ENCODE measurements around the gene CRYGB. TPM values are rescaled to one million over a fixed set of nuclear protein-coding genes. Genes with fewer than 3 reads are reported as not detected.

CRYGB gene, protein sequence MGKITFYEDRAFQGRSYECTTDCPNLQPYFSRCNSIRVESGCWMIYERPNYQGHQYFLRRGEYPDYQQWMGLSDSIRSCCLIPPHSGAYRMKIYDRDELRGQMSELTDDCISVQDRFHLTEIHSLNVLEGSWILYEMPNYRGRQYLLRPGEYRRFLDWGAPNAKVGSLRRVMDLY
- total RNA-seq, result not detected
- long read RNA-seq, result 0 reads

DNA sequence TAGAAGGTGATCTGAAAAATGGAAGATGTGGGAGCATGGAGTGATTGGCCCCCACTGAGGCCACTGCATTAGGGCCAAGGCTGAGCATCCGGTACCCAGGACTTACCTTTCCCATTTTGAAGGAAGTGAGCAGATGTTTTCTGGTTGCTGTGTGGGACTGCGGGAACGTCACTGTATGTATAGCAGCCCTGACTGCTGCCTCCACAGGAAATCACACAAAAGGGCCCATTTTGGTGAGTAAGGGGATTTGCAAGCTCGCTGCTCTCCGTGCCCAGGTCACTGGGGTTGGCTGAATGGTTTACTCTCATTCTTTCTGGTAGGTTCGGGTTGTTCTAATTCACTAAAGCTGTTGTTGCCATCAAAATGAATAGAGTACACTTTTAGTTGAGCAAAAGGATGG lies at the start of gene CRYGB:
Gene CRYGB (minus strand): TSS at position 153 of the 400 bp plus-strand sequence. CDS start 38 bp downstream, at position 115.
- intact Hi-C loops (cut with DNase I, micrococcal nuclease), result no loop called here
- ATAC-seq (no peak), DNase-seq (no peak)

DNA sequence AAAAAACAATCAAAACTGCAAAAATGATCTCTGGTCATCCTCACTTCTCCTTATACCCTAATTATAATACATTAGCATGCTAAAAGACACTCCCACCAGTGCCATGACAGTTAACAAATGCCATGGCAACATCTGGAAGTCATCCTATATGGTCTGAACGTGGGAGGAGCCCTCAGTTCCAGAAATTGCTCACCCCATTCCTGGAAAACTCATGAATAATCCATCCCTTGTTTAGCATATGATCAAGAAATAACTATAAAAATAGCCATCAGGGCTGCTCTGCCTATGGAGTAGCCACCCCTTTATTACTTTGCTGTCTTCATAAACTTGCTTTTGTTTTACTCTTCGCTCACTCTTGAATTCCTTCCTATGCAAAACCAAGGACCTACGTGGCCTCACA lies 49.6 kb upstream of the CRYGB start:
- DNase-seq (no peak), ATAC-seq (no peak)
- intact Hi-C loops (cut with DNase I, micrococcal nuclease), result no loop called here

DNA sequence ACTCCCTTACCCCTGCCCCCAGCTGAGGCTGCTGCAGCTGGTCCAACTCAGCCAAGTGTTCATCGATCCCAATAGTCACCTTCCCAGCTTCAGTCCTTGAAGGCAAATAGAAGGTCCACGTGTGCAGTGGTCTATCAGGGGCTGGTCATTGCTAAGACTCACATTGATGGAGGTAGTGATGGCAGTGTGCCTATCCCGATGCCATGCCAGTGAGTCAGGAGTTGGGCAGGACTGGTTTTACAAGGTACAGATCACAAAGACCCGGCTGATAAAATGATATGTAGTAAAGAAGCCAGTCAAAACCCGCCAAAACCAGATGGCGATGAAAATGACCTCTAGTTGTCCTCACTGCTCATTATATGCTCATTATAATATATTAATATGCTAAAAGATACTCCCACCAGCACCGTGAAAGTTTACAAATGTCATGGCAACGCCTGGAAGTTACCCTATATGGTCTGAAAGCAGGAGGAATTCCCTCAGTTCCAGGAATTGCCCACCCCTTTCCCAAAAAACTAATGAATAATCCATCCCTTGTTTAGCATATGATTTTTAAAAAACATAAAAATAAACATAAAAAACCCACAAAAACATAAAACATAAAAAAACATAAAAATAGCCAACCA lies 46.8 kb upstream of the CRYGB start:
- ATAC-seq, result no peak
- intact Hi-C loops (cut with DNase I, micrococcal nuclease), result no loop called here
- DNase-seq, result no peak

DNA sequence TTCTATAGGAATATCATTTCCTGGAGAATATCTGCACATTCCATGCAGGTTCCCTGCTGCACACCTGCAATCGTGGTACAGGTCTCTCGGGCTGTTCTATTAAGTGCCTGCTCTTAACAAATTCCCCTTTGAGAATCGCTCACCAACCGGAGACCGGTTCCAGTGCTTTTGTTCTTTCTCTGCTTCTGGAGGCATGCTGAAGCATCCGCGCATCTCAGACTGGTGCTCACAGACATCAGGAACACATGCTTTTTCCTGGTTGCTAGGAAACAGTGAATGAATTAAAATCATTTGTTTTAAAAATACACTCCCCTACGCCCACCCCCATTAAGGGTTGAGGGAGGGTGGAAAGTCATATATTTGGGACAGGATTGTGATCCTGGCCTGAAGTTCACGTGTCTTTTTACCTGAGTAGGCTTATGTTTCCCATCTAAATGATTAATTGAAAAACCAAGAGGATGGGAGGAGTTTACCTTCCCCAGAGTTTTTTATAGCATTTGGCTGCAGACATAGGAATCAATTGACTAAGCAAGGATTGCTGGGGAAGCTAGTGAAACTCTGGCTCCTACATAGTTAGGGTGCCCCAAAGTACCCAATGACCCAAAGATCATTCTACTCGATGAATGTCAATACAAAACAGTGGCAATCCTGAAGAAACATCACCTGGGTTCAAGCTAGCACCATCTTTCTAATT lies 44.0 kb upstream of the CRYGB start, which contains the start of gene C2orf80:
Gene C2orf80 (minus strand): TSS at position 221 of the 694 bp plus-strand sequence. CDS start 3,044 bp downstream, outside the sequence.
- ATAC-seq (no peak), DNase-seq (no peak)
- intact Hi-C loops (cut with DNase I, micrococcal nuclease), result no loop called here

DNA sequence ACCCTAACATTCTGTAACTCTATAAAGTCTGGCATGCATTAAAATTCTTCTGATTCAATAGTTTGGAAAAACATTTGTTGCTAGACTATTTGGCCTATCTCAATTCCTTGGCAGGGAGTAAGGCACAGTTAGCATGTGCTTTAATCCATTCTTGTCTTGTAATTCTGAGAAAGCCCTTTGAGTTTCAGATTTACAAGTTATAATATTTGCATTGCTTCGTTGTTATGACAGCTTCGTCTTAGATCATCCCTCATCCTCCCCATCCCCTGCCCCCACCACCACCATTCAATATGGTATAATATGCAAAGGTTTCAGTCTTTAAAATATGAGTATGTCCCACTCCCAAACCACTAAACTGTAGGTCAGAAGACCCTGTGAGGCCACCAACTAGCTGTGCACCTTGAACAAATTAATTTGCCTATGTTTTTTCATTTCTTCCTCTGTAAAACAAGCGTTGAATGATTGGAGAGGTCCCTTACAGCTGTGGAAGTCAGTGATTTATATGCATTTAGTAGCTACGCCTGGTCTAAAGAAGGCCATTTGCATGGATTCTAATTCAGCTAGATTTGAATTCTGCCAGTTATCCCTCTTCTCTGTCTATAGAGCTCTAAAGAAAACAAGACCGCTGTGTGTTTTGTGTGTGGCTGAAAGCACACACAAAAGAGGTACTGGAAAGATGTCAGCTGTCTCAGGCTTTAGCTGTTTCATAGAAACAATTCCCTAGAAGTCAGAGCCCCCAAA lies 43.3 kb upstream of the CRYGB start:
- intact Hi-C loops (cut with DNase I, micrococcal nuclease), result no loop called here
- DNase-seq (no peak), ATAC-seq (no peak)

DNA sequence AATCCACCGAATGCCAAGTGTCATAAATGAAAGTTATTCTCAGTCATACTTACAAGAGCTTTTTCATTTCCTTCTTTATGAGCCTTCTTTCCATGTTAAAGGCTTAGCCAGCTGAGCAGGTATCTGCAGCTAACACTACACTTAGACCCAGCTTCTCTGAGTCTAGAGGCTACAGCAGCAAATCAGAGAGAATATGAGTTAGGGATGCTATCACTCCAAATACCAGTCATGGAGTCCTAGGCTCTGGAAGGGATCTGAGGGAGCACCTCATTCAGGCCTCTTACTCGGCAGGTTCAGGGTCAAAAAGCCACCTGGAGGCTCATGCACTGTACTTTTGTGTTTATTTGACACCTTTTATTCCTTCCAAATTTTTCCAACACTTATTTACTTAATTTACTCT lies 40.9 kb upstream of the CRYGB start:
- DNase-seq (no peak), ATAC-seq (no peak)
- intact Hi-C loops (cut with DNase I, micrococcal nuclease), result no loop called here

DNA sequence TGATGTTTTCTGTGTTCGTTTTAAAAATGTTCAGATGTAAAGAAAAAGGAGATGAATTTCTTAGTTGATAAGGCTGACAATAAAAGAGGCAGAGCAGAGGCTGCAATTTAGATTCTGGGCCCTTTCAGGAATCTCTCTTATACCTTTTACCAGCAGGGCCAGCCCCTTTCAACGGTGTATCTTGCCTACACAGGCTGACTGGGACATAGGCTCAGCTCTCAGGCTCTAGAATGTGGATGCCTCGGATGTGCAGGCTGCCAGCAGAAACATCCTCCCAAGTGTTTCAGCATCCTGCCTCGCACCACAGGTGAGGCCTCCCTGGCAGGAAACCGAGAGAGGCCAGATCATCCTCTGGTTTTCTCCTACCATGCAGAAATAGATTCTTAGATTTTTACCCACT lies 40.5 kb upstream of the CRYGB start:
- intact Hi-C loops (cut with DNase I, micrococcal nuclease), result no loop called here
- no peak for DNase-seq
- no peak for ATAC-seq

DNA sequence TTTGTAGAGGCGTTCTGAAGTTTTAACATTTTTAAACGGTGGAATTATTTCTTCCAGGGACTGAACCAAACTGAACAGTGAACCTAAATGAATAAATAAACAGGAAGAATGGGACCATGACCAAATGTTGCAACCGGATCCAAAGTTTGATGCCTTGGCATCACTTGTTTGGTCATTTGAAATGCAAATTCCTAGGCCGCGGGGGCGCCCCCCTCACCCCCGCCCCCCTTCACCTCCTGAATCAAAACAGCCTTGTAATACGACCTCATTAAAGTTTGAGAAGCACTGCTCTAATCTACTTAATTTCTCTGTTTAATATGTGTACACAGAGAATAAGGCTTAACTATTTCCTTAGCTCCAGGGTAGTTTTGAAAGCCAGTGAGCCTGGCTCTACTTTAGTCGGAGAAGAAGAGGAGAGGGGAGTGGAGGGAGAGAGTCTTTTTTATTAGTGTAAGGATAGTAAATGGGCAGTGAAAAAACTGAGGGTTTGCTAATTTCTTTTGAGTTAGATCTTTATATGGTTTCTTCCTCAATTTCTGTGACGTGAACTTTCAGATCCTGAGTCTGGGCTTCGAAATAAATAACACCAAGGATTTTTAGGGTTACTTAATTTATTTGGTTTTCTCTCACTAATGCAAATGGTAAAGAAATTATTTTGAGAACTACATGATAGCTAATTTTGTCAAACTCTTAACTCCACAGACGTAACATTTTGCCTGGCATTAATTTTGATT lies 38.2 kb upstream of the CRYGB start:
- DNase-seq (no peak), ATAC-seq (no peak)
- intact Hi-C loops (cut with DNase I, micrococcal nuclease), result no loop called here

DNA sequence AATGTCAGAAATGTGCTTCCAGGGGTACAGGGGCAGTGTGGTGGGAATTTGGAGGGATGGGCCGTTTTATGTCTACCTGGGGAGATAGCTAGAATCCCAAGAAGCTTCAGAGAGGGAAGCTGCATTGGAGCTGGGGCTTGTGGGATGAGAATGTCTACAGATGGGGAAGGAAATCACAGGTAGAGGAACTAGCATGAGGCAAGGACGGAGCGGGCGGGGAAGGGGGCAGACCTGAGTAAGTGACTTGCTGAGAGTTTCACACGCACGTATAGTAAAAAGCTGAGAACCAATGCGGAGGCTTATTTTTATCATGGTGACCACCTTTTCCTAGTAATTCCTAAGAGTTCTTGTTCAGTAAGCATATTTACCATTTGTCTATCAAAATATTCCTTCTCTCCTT lies 37.6 kb upstream of the CRYGB start:
- DNase-seq (no peak), ATAC-seq (no peak)
- intact Hi-C loops (cut with DNase I, micrococcal nuclease), result no loop called here

DNA sequence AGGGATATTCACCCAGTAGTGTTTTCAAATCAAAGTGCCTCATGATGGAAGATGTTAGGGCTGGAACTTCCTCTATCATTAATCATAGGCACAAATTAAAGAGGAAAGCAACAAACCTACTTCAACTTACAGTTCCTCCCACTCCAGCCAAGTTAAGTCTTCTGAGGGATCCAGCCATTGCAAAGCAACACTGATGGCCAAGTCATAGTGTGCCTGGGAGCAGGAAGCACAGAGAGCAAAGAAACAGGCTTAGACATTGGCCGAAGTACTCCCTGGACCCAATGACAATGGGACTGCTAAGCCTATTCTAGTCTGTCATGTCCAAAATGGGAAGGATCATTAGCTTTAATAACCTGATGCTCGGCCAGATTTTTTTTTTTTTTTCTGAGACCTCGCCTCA lies 36.9 kb upstream of the CRYGB start:
- ATAC-seq (no peak), DNase-seq (no peak)
- intact Hi-C loops (cut with DNase I, micrococcal nuclease), result no loop called here

DNA sequence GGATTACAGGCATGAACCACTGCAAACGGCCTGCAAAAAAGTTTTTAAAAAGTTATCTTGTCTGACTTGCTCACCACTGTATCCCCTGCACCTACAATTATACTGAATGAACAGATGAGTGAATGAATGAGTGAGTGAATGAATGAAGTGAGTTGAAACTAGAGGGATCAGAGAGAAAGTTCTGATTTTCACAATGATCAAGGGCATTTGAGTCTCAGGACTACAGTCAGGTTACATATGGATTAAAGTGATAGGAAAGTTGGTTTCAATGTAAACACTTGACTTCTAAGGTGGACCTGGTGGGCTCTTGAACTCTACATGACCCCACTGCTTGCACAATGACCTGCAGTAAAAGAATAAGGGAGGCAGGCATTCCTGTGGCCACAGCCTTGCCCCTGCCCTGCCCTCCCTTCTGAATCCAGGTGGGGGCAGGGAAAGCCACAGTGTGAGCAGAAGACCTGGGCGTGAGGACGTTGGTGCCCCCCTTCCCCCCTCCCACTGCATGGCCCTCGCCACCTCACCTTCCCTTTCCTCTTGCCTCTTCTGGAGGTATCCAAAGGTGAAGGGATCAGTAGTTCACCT lies 33.2 kb upstream of the CRYGB start:
- intact Hi-C loops (cut with DNase I, micrococcal nuclease), result loop anchor here in 1 of 2 donors (5.0 kb wide), 1 partner anchor 73 kb away; no protein-coding TSS in a partner anchor
- DNase-seq (no peak), ATAC-seq (peak; percentile 38)

DNA sequence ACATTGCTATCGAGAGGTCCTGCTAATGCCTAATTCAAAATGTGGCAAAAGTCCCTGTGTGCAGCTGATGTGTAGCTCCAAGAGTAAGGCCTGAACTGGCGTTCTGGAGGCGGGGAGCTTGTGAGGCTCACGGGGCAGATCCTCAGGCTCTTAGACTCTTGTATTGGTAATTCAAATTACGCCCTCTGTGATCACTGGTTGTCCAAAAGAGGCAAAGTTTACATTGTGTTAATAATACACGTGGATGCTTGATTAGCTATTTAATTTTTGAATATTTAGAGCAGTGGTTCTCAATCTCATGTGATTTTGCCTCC lies 29.8 kb upstream of the CRYGB start:
- DNase-seq (no peak), ATAC-seq (no peak)
- intact Hi-C loops (cut with DNase I, micrococcal nuclease), result loop anchor here in 1 of 2 donors (5.0 kb wide), 1 partner anchor 77 kb away; no protein-coding TSS in a partner anchor

DNA sequence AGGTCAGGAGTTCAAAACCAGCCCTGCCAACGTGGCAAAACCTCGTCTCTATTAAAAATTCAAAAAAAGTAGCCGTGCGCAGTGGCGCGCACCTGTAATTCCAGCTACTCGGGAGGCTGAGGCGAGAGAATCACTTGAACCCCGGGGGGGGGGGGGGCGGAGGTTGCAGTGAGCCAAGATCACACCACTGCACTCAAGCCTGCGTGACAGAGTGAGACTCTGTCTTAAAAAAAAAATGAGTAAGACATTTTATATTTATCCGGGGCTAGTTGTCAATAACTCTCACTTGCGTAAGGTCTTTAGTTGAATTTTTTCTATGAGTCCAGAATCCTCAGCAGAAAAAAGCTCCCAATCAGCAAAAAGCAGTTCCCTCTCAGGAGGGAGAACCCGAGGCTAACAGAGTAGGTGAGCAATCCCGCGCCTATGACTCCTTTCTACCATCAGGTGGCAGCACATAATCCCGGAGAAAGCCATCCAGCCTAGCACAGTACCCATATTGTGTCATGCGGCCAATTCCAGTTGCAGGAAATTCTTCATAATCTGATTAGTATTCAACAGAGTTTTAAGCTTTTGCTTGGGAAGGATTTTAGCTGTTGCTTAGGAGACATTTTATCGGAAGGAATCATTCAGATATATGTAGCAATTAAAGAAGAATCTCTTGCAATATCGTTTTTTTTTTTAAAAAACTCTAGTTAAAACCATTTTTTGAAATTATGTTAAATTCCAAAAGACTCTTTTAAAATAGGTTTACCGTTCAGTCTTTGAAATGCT lies 29.3 kb upstream of the CRYGB start:
- DNase-seq (peak; percentile 64 to 71), ATAC-seq (peak; percentile 99)
- intact Hi-C loops (cut with DNase I, micrococcal nuclease), result loop anchor here in 1 of 2 donors (5.0 kb wide), 1 partner anchor 77 kb away; no protein-coding TSS in a partner anchor

DNA sequence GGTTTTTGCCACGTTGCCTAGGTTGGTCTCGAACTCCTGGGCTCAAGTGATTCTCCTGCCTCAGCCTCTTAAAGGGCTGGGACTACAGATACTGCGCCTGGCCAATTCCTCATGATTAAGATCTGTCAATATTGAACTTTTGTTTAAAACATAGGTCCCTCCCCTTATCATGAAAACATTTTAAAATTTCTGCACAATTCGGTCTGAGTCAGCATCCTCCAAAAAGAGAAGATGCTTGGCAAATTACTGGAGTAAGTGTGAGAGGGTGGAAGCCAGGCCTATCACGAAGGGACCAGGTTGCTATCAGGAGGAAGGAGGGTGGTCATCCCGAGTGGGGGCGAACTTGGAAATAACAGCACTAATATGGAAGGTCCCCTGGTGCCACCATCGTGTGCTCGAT lies 28.2 kb upstream of the CRYGB start:
- no peak for ATAC-seq
- intact Hi-C loops (cut with DNase I, micrococcal nuclease), result no loop called here
- no peak for DNase-seq

DNA sequence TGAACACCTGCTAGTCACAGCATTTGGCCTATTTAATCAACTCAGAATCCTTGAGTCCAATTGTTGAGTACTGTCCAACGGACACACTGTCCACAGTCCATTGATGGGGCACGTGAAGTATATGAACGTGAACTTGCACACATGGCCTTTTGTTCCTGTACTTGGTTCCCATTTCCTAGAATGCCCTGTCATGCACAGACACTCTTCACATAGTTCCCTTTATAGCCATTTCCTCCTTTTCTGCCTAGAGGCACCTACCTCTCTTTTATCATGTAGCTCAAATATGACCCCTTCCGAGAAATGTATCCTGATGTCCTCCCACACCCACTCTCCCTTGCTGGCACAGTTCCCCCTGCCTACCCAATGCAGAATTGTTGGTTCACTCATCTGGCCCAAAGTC lies 26.2 kb upstream of the CRYGB start:
- intact Hi-C loops (cut with DNase I, micrococcal nuclease), result no loop called here
- DNase-seq (no peak), ATAC-seq (no peak)

DNA sequence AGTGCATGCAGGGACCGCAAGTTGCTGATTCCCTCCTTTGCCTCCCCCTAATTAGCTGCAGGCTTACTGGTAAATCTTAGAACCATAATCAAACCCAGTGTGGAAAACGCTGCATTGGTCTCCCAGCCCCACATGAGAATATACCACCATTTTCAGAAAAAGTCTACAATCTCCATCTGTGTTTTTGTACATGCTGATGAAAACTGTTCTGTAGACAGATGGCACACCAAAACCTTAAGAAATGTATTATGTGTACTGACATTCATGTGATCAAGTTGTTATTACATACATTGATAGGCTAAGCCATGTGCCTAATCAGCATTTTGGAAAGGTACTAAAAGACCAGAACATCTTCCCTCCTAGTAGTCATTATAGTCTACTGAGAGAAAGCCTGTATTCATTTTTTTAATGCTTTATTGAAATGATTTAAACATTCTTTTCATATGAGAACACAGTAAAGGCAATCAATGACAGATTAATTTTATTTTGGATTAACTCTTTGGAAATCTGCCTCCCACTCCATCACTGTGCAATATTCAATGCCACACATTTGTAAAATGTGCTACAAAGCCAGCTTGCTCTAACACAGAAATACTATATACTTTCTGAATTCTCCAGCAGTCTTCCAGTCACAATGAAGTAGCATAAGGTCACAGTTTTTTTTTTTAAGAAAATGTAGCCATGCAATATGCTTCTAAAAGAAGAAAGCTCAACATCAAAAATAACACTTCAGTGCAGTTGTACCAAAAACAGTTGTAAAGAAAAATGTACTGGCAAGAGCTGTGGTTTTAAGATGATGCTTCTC lies 19.2 kb upstream of the CRYGB start:
- DNase-seq (no peak), ATAC-seq (no peak)
- intact Hi-C loops (cut with DNase I, micrococcal nuclease), result no loop called here

DNA sequence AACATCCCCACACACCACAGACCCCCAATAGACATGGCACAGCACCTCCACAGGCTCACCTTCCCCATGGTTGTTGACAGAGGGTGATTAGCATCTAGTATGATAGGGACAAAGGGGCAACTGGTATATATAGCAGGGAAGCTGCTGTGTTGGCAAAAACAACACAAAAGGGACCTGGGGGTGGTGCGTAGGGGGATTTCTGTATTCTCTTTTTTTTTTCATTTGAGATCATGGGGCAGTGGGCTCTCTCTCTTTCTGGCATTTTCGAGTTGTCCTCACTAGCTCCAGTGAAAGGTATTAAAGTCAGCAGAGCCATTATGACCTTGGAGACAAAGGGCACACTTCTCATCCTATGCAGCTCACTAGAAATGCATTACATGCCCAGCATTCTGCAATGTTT lies 17.5 kb upstream of the CRYGB start, which contains the start of gene CRYGA:
Gene CRYGA (minus strand): TSS at position 101 of the 400 bp plus-strand sequence. CDS start 33 bp downstream, at position 68.
- intact Hi-C loops (cut with DNase I, micrococcal nuclease), result no loop called here
- ATAC-seq, result no peak
- DNase-seq, result no peak

Measured in left colon (tissue), 2 donors.